ENCODE data around the gene TAAR9. TPM values are rescaled to one million over a fixed set of nuclear protein-coding genes. Genes with fewer than 3 reads are reported as not detected.
"Not testable (repeated sequence)": the region's sequence is repeated elsewhere in the genome, so short reads cannot be mapped to it uniquely, and the experiment has no call there.

The TAAR9 gene
- total RNA-seq, 4 donors from 2014 or later: not detected

DNA sequence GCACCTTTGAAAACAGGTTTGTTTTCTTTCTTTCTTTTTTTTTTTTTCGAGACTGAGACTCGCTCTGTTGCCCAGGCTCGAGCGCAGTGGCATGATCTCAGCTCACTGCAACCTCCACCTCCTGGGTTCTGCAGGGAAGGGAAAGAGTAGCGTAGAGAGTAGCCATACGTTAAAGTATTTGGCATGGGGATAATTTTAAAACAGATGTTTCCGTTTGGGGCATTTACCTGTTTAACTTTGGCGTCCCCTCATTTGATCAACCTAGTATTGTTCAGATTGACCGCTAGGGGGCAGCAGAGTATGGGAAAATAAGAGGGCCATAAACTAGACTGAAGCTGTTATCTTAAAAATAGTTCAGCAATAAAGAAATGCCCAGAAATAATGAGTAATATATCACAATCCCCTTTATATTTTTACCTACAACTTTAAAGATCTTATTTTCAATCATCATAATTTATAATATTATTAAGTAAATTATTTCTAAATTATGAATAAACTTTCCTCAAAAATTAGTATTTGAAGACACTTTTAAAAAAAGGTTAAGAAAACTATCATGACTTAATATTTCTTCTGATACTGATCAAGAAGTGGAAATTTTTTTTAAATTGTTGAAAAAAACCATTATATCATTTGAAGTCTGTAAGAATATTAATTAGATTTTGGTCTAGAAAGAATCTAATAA lies 7.6 kb upstream of the TAAR9 start:
- DNase-seq: peak in 2 of 3 donors; percentile 62 to 84
- peak overlapping the region in 1 of 4 donors; percentile 19 for H3K4me3 ChIP-seq
- H3K36me3 ChIP-seq: no peaks in the 10 kb centered on the region
- TF ChIP-seq, protein P1, sequence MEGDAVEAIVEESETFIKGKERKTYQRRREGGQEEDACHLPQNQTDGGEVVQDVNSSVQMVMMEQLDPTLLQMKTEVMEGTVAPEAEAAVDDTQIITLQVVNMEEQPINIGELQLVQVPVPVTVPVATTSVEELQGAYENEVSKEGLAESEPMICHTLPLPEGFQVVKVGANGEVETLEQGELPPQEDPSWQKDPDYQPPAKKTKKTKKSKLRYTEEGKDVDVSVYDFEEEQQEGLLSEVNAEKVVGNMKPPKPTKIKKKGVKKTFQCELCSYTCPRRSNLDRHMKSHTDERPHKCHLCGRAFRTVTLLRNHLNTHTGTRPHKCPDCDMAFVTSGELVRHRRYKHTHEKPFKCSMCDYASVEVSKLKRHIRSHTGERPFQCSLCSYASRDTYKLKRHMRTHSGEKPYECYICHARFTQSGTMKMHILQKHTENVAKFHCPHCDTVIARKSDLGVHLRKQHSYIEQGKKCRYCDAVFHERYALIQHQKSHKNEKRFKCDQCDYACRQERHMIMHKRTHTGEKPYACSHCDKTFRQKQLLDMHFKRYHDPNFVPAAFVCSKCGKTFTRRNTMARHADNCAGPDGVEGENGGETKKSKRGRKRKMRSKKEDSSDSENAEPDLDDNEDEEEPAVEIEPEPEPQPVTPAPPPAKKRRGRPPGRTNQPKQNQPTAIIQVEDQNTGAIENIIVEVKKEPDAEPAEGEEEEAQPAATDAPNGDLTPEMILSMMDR (IDR thresholded peaks at IDR 0.05): peak; percentile 53 to 94 (median 90)
- no peak for TF ChIP-seq POLR2A (IDR thresholded peaks at IDR 0.05)
- no peaks in the 10 kb centered on the region for H3K9me3 ChIP-seq
- H3K27ac ChIP-seq: no peak overlapping the region
- H3K27me3 ChIP-seq: no peaks in the 10 kb centered on the region
- no peaks in the 10 kb centered on the region for H3K4me1 ChIP-seq

DNA sequence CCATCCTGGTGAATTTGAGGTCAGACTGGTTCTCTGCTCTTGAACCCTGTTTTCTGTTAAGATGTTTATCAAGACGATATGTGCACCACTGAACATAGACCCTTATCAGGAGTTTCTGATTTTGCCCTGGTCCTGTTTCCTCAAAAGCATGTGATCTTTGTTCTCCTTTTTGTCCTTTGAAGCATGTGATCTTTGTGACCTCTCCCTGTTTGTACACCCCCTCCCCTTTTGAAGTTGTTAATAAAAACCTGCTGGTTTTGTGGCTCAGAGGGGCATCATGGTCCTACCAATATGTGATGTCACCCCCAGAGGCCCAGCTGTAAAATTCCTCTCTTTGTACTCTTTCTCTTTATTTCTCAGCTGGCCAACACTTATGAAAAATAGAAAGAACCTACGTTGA lies 3.5 kb upstream of the TAAR9 start:
- not testable (repeated sequence) for H3K4me1 ChIP-seq, H3K27ac ChIP-seq, H3K4me3 ChIP-seq, H3K36me3 ChIP-seq, H3K27me3 ChIP-seq, DNase-seq, H3K9me3 ChIP-seq

DNA sequence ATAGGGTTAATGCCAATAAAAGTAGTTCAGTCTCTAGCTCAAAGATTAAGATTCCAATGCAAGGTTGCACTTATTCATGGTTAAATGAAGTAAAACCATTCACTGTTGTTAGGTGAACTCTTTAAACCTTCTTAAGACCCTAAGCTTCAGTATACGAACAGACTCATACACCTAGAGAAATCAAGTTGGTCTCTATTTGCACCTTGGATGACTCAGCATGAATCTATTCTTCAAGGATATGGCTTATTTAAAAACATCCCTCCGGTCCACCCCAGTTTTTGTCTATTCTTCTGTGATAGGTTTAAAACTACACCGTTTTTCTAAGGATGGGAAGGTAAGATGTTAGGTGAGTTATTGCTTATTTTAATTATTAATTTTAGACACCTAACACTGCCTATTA lies 932 bp upstream of the TAAR9 start:
- no peaks in the 10 kb centered on the region for H3K9me3 ChIP-seq
- TF ChIP-seq, protein P1 (IDR thresholded peaks at IDR 0.05): no peak
- TF ChIP-seq POLR2A (IDR thresholded peaks at IDR 0.05): no peak
- DNase-seq: no peak
- H3K27ac ChIP-seq: no peak overlapping the region
- H3K27me3 ChIP-seq: no peaks in the 10 kb centered on the region
- H3K36me3 ChIP-seq: no peaks in the 10 kb centered on the region
- no peaks in the 10 kb centered on the region for H3K4me1 ChIP-seq
- H3K4me3 ChIP-seq: no peak overlapping the region

DNA sequence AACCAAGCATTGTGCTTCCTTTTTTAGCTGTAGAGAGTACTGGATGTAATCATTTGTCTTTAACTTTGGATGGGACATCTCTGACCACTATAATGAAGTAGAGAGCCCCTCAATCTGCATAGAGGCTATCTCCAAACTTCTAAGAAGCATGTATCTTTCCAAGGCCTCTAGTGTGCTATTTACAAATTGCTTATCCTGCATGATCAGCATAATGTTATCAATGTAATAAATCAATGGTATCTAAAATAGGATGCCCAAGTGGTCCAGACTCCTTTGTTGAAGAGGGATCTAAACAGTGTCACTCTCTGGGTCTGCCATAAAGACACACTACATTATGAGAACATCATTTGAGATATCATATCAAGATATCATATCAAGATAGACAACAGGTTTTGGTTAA lies 6.7 kb downstream of the TAAR9 start:
- H3K9me3 ChIP-seq: no peaks in the 10 kb centered on the region
- TF ChIP-seq, protein P1 (IDR thresholded peaks at IDR 0.05): no peak
- TF ChIP-seq POLR2A (IDR thresholded peaks at IDR 0.05): no peak
- H3K36me3 ChIP-seq: no peaks in the 10 kb centered on the region
- no peak overlapping the region for H3K27ac ChIP-seq
- H3K4me3 ChIP-seq: no peak overlapping the region
- no peaks in the 10 kb centered on the region for H3K4me1 ChIP-seq
- DNase-seq: no peak
- no peaks in the 10 kb centered on the region for H3K27me3 ChIP-seq

DNA sequence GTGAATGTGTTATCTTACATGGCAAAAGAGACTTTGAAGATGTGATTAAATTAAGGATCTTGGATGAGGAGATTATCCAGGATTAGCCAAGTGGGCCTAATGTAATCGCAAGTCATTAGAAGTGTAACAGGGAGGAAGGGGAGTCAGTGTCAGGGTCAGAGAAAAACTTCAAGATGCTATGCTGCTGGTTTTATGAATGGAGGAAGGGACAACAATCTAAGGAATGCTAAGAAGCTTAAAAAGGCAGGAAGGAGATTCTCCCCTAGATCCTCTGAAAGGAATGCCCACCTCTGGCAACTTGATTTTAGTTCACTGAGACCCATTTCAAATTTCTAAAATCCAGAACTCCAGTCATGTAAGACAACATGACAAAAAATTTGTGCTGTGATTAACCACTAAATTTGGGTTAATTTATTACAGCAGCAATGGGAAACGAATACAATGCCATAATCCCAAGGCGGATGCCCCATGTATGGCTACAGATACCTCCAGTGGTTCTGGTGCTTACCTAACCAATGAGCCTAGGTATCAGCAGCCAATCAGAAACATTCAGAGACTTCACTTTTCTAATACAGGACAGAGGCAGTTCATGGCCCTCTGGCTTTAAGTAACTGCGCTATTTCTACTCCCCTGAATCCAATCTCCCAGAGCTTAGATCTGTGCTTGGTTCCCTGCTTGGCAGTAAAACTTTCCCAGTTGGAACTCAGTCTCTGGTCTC lies 10.8 kb downstream of the TAAR9 start:
- H3K27me3 ChIP-seq: no peaks in the 10 kb centered on the region
- no peak for DNase-seq
- no peaks in the 10 kb centered on the region for H3K9me3 ChIP-seq
- TF ChIP-seq POLR2A (IDR thresholded peaks at IDR 0.05): no peak
- TF ChIP-seq, protein P1 (IDR thresholded peaks at IDR 0.05): no peak
- H3K4me3 ChIP-seq: no peak overlapping the region
- no peaks in the 10 kb centered on the region for H3K4me1 ChIP-seq
- H3K27ac ChIP-seq: no peak overlapping the region
- H3K36me3 ChIP-seq: no peaks in the 10 kb centered on the region

DNA sequence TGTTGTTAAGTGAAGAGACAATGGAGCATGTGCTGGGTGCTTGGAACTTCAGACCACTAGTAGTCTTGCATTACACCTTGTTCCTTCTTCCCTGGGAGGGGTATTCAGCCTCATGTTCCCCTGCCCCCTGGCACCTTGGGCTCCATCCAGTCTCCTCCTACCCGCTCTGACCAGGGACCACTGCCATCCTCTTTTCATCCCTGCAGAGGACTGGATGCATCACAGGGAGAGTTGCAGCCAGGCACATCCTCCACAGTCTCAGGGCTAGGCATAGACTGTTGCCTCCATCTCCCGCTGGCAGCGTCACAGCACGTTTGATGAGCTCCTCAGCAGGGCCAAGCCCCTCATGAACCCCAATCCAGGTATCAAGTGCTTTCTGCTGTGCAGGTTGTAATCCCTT lies 13.1 kb downstream of the TAAR9 start:
- no peaks in the 10 kb centered on the region for H3K9me3 ChIP-seq
- no peak for TF ChIP-seq POLR2A (IDR thresholded peaks at IDR 0.05)
- TF ChIP-seq, protein P1 (IDR thresholded peaks at IDR 0.05): no peak
- DNase-seq: no peak

More for the DNA sequence above, 13.1 kb downstream of the TAAR9 start:
- Histone ChIP-seq H3K27ac (no peak overlapping the region), H3K36me3 (no peaks in the 10 kb centered on the region), H3K4me1 (no peaks in the 10 kb centered on the region), H3K27me3 (no peaks in the 10 kb centered on the region), H3K4me3 (no peak overlapping the region)

Measured in Peyer's patch (tissue), 4 donors.